Kidney capillary endothelial cell (primary cell): ENCODE data around the gene VWA3B.

Experiments used
- DNase-seq: peaks from one replicate; pipeline ENCODE4 v3.0.0-alpha.2; 2018; ENCODE audit warnings: low spot score

VWA3B gene

GRCh38 chr2:98335271-98335670 is 248.3 kb downstream of the VWA3B start:
- no peak for DNase-seq

DNA sequence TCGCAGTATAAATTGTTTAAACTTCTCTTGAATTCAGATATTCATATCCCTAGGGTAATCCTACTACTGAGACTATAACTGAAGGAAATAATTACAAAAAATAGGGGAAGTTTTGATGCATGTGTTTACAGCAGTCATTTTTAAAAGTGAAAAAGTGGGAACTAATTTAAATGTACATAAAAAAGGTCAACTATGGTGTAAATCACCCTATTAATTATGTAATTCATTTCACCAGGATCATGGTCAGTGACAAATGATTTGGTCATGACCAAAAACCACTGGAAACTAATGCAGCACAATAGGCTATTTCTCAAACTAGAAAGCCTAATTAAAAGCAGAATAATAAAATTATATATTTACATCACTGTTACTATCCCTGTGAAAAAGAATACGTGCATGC is 254.3 kb downstream of the VWA3B start:
- no peak for DNase-seq

DNA sequence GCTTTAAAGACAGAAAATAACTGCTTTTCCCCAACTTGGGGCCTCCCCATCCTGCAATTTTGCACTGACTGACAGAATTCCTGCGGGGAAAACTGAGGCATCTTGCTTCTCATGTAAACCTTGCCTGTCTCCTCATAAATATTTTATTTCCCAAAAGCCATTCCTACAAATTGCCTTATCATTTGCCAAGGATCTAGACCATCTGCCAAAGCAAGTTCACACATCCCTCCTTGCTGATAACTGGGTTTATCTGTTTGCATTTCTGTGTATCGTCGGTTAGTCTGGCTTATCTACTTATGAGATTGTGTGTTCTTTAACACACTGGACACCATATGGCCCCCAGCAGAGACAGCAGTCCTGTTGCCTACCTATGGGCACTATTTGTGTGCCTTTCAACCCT is 256.3 kb downstream of the VWA3B start:
- DNase-seq = no peak

DNA sequence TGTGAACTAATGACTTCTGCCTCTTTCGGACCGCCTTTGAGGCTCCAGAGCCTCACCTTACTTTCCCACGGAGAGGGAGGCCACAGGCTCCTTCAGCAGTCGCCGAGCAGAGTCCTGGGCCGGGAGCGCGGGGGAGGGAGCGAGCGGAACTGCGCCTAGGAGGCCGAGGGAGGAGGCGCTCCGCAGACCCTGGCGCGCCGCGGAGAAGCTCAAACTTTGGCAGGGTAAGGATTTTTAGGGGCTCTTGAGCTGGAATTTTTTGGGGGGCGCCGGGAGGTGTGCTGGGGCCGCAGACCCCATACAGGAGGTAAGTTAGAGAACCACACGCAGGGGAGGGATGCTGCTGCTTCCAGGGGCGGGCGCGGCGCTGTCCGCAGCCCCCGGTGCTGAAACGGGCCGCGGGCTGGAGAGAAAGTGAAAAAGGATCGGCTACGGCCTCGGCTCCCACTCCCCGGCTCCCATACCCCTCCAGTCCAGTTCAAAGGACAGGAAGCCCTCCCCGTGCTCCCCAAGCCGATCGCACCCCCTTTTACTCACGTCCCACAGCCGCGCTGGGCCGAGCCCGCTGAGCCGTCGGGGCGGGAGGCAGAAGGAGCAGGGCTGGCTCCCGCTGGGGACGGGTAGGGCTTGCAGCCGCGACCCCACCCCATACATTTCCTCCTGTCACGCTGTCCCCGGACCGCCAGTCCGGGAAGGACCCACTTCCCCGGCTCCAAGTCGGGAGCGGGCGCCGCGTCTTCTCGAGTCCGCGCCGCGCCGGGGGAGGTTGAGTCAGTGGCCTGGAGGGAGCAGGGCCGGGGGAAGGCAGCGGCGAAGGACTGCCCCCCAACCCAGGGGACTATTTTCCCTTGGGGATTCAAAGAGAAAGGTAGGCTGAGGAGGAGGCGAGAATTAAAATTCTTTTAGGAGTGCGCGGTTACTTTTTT is 259.6 kb downstream of the VWA3B start, which contains the start of gene CNGA3:
CNGA3 (plus strand) TSS at position 146 of the 926 bp plus-strand sequence. CDS start 23,520 bp downstream, outside the sequence.
- DNase-seq = no peak

DNA sequence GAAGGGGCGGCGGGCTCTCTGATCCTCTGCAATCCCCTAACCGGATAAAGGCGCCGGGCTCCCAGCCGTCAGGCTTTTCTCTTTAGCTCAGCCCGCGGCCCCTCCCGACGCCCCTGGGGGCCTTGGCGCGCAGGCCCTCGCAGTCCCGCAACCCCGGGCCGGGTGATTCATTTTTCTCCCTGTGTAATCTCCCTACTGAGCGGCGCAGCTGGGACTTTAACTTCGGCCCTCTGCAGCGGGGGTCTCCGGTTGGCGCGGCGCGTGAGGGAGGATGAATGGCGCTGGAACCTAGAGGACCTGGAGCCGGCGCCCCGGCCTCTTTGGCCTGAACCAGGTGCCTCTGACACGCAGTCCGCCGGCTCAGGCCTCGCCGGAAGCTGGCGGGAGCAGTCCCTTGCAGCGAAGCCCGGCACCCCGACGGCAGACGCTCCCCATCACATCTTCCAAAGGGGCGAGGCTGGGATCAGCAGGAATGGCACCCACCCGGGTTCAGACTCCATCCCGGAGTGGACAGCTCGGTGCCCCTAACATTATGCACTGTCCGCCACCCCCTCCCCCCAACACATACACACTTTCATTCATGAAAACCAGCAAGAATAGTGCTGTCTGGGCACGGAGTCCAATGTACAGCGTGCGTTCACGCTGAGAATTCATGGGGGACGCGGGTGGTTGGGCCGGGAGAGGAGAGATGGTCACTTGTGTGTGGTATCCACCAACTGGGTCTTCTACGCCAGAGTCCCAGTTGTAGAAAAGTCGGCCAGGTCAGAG is 260.5 kb downstream of the VWA3B start:
- DNase-seq = no peak

DNA sequence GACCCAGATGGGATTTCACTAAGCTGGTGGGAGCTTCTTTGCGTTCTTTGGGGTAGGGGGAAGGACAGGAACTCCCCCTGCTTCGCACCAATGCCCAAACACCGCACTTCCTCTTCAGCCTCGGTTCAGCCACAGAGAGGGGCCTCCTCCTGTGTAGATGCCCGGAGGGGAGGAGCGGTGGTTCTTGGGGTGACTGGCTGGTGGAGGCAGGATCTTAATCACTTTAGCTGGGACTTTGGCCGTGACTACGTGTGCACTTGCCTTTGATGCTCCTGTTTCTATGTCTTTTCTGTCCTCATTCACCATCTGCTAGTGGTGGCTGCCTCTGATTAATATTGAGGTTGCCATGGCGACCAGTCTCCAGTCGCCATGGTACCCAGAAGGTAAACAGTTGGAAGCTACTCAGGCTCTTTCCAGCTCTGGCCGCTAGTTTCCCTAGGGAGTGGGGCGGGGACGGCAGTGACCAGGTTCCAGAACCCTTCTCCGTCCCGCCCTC is 261.1 kb downstream of the VWA3B start:
- DNase-seq = no peak

- no peak for DNase-seq
Measured at GRCh38 chr2:98350411-98350810, 263.4 kb downstream of the VWA3B start.

- no peak for DNase-seq
Measured at GRCh38 chr2:98355881-98356280, 268.9 kb downstream of the VWA3B start.

DNA sequence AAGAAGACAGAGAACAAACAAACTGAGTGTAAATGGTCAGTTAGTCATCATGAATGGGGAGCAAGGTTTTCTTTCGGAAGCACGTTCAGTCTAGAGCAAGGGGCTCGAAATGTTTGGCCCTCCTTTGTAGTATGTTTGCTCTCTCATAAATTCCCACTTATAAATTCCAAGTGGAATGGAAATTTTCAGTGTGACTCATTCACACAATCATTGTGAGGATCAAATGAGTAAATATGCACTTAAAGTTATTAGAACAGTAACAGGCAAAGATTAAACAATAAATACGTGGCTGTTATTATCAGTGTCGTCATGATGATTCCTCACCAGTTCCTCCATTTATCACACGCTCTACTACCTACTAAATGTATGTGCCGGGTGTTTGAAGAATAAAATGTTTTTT is 269.8 kb downstream of the VWA3B start:
- no peak for DNase-seq

DNA sequence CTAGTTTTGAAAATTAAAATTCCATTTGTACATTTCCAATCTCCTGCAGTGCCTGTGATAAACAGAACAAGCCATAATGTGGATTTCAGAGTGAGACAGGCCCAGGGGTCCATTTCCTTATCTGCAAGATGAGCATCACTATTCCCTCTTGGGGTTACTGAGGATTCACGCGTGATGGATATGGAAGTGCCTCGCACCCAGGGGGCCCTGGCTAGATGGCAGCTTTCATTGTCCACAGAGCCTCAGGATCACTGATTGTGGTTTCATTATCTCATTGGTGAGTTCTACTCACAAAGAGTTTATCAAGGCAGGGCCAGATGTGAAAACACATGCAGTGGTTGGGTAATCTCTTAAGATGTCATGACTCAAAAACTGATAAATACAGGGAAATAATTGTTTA is 270.9 kb downstream of the VWA3B start:
- DNase-seq = no peak

- DNase-seq = no peak
Measured at GRCh38 chr2:98359986-98360385, 273.0 kb downstream of the VWA3B start.
